GM12875 (cell line): Measurements from ENCODE around the gene PCSK5.
"Not testable (repeated sequence)": the region's sequence is repeated elsewhere in the genome, so short reads cannot be mapped to it uniquely, and the experiment has no call there.

ENCODE experiments used
- H3K4me3 ChIP-seq: one replicate; pipeline ENCODE4 v1.5.1; 2011; ENCODE audit warnings: low read depth, low read length, control low read depth
- CTCF ChIP-seq: IDR thresholded peaks from 2 replicates; pipeline ENCODE4 v1.5.1; 2011; ENCODE audit warnings: low read depth, mild to moderate bottlenecking, control low read depth, inconsistent platforms, low read length, moderate library complexity, borderline replicate concordance; ENCODE audit not compliant: insufficient read depth

PCSK5 gene

GRCh38 chr9:76358628-76359280 is 468.3 kb downstream of the PCSK5 start:
- no peak overlapping the region for H3K4me3 ChIP-seq
- TF ChIP-seq CTCF, result no peak

- no peak for TF ChIP-seq CTCF
- no peak overlapping the region for H3K4me3 ChIP-seq
Measured at GRCh38 chr9:76359365-76359764, 468.9 kb downstream of the PCSK5 start.

- H3K4me3 ChIP-seq, result no peak overlapping the region
- no peak for TF ChIP-seq CTCF
Measured at GRCh38 chr9:76359766-76360165, 469.3 kb downstream of the PCSK5 start.

- not testable (repeated sequence) for H3K4me3 ChIP-seq
Measured at GRCh38 chr9:76362332-76363031, 472.0 kb downstream of the PCSK5 start.

GRCh38 chr9:76363032-76363395 is 472.5 kb downstream of the PCSK5 start:
- H3K4me3 ChIP-seq, result no peak overlapping the region
- no peak for TF ChIP-seq CTCF

- H3K4me3 ChIP-seq, result no peak overlapping the region
- TF ChIP-seq CTCF, result no peak
Measured at GRCh38 chr9:76365028-76365427, 474.6 kb downstream of the PCSK5 start.

DNA sequence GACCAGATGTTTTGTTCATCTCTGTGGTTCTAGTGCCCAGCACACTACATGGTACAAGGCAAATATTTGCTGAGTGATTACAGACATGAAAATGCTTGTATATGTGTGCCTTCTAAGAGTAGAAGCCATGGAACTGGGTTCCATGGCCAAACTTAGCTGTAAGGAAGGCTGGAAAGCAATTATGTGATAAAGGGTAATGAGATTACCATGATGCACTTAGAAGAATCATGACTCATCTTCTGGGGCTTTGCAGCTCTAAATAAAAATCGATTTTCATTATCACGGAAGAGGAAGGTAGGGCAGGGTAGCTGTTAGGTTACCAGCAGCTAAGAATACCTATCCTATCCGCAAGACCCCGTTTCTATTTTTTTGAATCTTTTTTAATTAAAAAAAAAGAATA is 475.8 kb downstream of the PCSK5 start:
- H3K4me3 ChIP-seq, result no peak overlapping the region
- no peak for TF ChIP-seq CTCF

DNA sequence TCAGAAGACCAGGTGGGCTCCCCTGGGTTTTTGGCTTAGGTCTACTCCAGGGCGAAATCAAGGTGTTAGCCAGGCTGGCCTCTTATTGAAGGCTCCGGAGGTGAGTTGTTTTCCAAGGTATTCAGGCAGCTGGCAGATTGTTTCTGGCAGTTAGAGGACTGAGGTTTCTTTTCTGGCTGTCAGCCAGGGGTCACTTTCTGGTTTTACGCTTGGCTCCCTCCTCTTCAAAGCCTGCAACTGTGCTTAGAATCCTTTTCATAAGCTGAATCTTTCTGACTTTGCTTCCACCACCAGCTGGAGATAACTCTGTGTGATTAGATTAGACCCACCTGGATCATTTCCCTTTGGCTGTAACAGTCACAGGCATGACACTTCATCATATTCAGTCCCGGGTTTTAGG is 479.1 kb downstream of the PCSK5 start:
- no peak for TF ChIP-seq CTCF
- H3K4me3 ChIP-seq, result no peak overlapping the region
